ENCODE data around the gene VPS35. TPM values are rescaled to one million over a fixed set of nuclear protein-coding genes. Genes with fewer than 3 reads are reported as not detected.
"Not testable (repeated sequence)": the region's sequence is repeated elsewhere in the genome, so short reads cannot be mapped to it uniquely, and the experiment has no call there.

Gene VPS35
- total RNA-seq, 2 experiments from 2014 or later = 58.8 to 87.2 TPM

DNA sequence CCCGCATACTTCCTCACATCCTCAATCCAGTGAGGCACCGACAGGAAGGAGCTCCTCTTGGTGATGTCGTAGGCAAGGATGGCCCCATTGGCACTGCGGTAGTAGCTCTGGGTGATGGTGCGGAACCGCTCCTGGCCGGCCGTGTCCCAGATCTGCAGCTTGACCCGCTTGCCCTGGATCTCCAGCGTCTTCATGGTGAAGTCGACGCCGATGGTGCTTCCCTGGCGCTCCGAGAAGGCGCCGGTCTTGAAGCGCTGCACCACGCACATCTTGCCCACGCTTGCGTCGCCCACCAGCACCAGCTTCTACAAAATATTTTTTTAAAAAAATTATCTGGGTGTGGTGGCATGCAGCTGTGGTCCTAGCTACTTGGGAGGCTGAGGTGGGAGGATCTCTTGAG, 62.3 kb downstream of the VPS35 start:
- H3K4me1 Mint-ChIP-seq; H3K4me3 Mint-ChIP-seq; ATAC-seq; DNase-seq; H3K27ac Mint-ChIP-seq; H3K36me3 Mint-ChIP-seq; CTCF ChIA-PET; H3K27me3 Mint-ChIP-seq; H3K9me3 Mint-ChIP-seq (ENCODE audit: low read depth): not testable (repeated sequence)

DNA sequence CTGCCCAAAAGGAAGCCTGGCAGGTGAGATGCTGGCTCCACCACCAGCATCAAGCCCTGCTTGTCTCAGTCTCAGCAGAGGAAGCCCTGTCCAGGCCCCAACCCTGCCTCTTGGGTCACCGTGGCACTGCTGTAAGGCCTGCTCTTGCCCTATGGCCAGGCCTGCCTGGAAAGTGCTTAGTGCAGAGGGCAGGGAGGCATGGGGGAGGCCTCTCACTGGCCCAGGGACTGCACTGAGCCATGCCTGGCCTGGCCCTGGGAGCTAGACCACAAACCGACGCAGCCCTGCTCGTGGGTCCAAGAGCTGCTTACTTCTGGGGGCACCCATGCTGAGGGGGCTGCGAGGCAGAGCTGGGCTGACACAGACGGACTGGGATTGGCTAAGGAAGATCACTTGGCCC, 64.1 kb downstream of the VPS35 start:
- H3K9me3 Mint-ChIP-seq (ENCODE audit: low read depth); CTCF ChIA-PET; H3K4me3 Mint-ChIP-seq; H3K27me3 Mint-ChIP-seq; DNase-seq; H3K27ac Mint-ChIP-seq; H3K36me3 Mint-ChIP-seq; ATAC-seq: not testable (repeated sequence)
- peaks cover 15% of the 10 kb centered on the region for H3K4me1 Mint-ChIP-seq

DNA sequence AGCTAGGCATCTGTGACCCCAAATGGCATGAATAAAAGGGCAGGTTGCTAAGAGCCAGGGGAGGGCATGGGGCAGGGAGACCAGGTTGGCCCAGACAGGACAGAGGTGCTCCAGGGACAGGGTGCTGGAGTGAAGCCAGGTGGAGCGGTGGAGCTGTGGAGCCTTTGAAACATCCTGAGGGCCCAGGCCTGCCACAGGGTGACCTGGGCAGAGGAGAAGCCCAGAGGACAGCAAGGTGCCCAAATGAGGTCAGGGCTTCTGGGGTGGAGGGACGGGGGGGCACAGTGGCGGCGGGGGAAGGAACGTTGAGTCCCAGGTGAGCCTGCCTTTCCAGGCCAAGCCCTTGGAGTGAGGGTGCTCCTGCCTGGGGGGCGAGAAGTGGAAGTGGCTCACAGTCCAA, 65.3 kb downstream of the VPS35 start:
- ATAC-seq, CTCF ChIA-PET, H3K27me3 Mint-ChIP-seq: not testable (repeated sequence)

DNA sequence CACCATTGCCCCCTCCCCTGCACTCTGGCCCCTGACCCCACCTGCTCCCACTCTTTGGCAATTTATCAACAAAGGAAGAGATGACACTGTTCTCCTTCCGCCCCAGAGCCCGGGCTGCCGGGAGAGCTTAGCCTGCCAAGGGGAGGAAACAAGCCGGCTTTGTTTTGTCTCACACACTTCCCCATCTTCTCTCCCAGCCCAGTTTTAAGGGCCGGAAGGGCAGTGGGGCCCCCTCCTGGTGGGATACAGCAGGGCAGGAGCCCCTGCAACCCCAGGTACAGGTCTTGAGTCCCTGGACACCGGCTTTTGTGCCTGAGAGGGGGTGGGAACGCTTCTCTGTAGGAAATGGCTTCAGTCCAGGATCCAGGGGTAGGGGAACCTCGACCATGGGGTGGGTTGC, 65.7 kb downstream of the VPS35 start:
- CTCF ChIA-PET; DNase-seq; H3K9me3 Mint-ChIP-seq (ENCODE audit: low read depth); ATAC-seq; H3K4me3 Mint-ChIP-seq; H3K27me3 Mint-ChIP-seq; H3K27ac Mint-ChIP-seq: not testable (repeated sequence)
- peaks cover 26% of the 10 kb centered on the region for H3K4me1 Mint-ChIP-seq
- peaks cover 14% of the 10 kb centered on the region for H3K36me3 Mint-ChIP-seq

More for the DNA sequence above, 65.3 kb downstream of the VPS35 start:
- not testable (repeated sequence) for DNase-seq; H3K27ac Mint-ChIP-seq; H3K9me3 Mint-ChIP-seq (ENCODE audit: low read depth); H3K4me3 Mint-ChIP-seq; H3K36me3 Mint-ChIP-seq
- peaks cover 22% of the 10 kb centered on the region for H3K4me1 Mint-ChIP-seq

DNA sequence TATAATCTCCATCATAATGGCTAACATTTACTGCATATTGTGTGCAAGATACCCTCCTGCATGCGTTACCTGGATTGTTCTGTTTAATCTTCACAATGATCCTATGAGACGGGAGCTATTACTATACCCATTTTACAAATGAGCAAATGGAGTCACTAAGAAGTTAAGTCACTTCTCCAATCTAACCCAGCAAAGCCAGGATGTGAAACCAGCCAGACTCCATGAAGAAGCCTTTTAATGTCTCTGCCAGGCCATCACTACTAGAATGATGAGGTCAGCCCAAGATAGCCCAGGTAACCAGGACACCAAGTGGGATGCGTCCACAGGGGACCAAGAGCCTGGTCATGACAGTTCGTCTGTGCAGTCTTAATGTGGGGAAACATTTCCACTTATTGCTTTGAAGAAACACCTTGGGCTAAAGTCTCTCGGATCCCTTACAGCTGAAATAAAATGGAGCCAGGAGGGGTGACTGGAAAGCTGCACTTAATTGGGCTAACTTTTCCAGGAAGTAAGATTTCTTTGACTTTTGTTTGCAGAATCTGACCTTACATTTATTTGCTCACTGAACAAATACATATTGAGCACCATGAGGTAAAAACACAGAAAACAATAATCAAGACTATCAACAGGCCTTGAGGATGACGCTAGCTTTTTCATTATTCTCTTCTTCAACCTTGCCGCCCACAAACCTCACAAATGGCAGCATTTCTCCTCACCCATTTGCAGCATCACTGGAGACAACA, 66.9 kb downstream of the VPS35 start:
- H3K27me3 Mint-ChIP-seq = no peaks in the 10 kb centered on the region
- peak overlapping the region; percentile 98 for H3K4me3 Mint-ChIP-seq
- H3K27ac Mint-ChIP-seq = peak overlapping the region; percentile 96
- no peaks in the 10 kb centered on the region for H3K9me3 Mint-ChIP-seq (ENCODE audit: low read depth)
- DNase-seq (no peak), ATAC-seq (no peak)
- peaks cover 22% of the 10 kb centered on the region for H3K36me3 Mint-ChIP-seq
- CTCF ChIA-PET = interaction anchor here (1.7 kb wide), 1 partner anchor 51 kb away, joined by 4 read pairs; no protein-coding TSS in a partner anchor
- H3K4me1 Mint-ChIP-seq = peaks cover 28% of the 10 kb centered on the region

DNA sequence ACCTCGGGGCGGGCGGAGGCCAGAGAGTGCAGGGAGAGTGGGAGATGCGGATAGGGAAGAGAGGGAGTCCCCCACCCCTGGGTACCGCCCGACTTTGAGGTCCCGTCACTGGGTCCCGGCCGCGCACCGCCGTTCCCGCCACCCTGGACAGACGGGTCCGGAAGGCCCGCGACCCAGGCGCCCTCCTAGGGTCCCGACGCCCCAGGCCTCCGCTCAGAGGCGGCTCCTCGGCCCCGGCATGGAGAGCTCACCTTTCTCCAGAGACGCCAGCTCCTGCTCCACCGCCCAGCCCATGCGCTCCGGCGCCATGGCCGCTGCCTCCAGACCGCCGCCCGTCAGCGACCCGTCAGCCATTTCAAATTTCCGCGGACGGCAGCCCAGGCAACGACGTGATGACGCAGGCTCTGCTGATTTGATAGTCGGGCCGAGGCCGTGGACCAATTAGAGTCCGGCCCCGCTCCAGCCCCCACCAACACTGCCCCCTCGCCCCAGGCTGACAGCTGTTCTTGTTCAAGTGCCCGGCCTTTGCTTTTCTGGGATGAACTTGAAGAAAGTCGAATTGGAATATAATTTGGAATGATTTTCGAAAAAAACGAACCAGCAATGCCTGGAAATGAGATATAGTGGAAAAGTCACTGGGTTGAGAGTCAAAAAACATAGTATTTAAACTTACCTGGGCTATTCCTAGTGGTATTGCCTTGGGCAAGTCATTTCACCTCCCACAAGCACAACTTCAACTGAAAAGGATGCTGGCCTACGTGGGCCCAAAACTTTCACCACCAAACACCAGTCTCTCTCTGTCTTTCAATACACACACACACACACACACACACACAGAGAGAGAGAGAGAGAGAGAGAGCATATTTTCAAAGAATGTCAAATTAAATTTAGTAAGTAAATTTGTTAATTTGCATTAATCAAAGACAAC, 67.7 kb downstream of the VPS35 start, which contains the start of gene SHCBP1:
TSS of gene SHCBP1 (minus strand) at position 374 of the 928 bp plus-strand sequence. CDS start at position 354, 20 bp downstream.
- DNase-seq (peak; percentile 94), ATAC-seq (peak; percentile 99)
- peaks cover 29% of the 10 kb centered on the region for H3K36me3 Mint-ChIP-seq
- no peaks in the 10 kb centered on the region for H3K9me3 Mint-ChIP-seq (ENCODE audit: low read depth)
- peak within 1 kb of the TSS; percentile 98 for H3K4me3 Mint-ChIP-seq
- H3K27ac Mint-ChIP-seq = peak within 1 kb of the TSS; percentile 96
- no peaks in the 10 kb centered on the region for H3K27me3 Mint-ChIP-seq
- H3K4me1 Mint-ChIP-seq = peaks cover 30% of the 10 kb centered on the region
- CTCF ChIA-PET = interaction anchor here (1.2 to 2.5 kb wide), 3 partner anchors 13 to 67 kb away, joined by 4 to 8 read pairs (median 4); no protein-coding TSS in a partner anchor

DNA sequence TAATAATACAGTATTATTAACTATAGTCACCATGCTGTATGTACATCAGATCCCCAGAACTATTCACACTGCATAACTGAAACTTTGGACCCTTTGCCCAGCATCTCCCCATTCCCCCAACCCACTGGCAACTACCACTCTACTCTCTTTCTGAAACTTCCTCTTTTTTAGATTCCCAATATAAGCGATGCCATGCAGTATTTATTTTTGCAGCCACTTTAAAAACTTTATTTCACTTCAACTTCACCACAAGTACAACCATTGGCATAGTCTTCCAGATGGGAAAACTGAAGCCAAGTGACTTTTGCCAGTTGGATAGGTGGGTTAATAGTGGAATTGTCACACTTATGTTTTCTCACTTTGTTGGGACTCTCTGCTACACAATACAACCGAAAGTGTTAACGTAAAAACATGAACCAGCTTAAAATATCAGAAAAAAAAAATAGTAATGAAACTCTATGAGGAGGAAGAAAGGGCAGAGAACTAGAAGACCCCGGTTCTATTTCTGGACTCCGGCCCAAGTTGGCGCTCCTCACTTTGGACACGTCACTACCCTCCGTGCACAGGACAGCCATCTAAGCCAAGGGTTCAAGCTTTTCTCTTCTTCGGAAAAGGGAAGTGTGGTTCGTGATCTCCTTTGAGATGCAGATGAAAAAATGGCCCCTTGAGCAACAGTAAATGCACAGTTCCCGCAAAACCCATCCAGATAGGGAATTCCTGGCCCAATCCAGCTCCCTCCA, 68.5 kb downstream of the VPS35 start:
- Mint-ChIP-seq H3K36me3 (peaks cover 35% of the 10 kb centered on the region), H3K27ac (peak overlapping the region; percentile 96), H3K4me3 (peak overlapping the region; percentile 98), H3K27me3 (no peaks in the 10 kb centered on the region), H3K9me3 (ENCODE audit: low read depth) (no peaks in the 10 kb centered on the region), H3K4me1 (peaks cover 30% of the 10 kb centered on the region)
- ATAC-seq (peak; percentile 20), DNase-seq (peak; percentile 45)
- CTCF ChIA-PET = interaction anchor here (0.6 to 2.5 kb wide), 4 partner anchors 12 to 70 kb away, joined by 4 to 8 read pairs (median 4); partner anchors contain the start of gene ORC6

DNA sequence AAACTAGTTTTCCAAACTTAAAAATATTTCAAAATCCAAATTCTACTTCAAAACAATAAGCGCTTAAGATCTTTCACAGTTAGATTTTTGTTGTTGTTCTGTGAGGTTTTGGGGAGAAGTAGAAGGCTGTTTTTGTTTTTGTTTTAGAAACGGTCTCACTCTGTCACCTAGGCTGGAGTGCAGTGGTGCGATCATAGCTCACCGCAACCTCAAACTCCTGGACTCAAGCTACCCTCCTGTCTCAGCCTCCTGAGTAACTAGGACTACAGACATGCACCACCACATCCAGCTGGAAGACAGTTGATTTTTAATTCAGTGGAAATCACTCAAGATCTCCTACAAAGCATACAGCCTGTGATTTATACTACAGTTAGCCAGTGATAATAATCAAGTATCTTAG, 70.5 kb downstream of the VPS35 start:
- no peak overlapping the region for H3K4me3 Mint-ChIP-seq
- ATAC-seq (no peak), DNase-seq (no peak)
- H3K27ac Mint-ChIP-seq = no peak overlapping the region
- CTCF ChIA-PET = no interaction called here
- no peaks in the 10 kb centered on the region for H3K27me3 Mint-ChIP-seq
- peaks cover 43% of the 10 kb centered on the region for H3K36me3 Mint-ChIP-seq
- no peaks in the 10 kb centered on the region for H3K9me3 Mint-ChIP-seq (ENCODE audit: low read depth)
- H3K4me1 Mint-ChIP-seq = peaks cover 30% of the 10 kb centered on the region

DNA sequence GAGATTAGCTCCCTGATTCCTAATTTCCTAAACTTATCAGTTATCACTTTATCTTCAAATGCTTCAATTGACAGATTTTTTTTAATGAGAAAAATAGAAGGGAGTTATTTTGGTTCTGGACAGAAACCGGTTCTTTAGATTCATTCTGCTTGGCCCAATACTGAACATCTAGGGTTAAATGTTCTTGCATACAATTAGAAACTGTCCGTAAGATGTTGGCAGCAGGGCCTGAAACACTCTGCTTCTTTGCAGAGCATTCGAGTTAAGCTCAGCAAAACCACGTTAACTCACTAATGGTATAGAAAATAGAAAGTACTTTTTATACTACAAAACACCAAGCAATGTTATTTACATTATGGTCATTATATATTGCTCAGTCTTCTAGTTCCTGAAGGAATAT, 75.0 kb downstream of the VPS35 start:
- no peak for DNase-seq
- Mint-ChIP-seq H3K4me1 (peaks cover 11% of the 10 kb centered on the region), H3K9me3 (ENCODE audit: low read depth) (no peaks in the 10 kb centered on the region), H3K27me3 (no peaks in the 10 kb centered on the region), H3K36me3 (peaks cover 48% of the 10 kb centered on the region), H3K27ac (no peak overlapping the region), H3K4me3 (no peak overlapping the region)
- ATAC-seq = no peak
- CTCF ChIA-PET = no interaction called here

DNA sequence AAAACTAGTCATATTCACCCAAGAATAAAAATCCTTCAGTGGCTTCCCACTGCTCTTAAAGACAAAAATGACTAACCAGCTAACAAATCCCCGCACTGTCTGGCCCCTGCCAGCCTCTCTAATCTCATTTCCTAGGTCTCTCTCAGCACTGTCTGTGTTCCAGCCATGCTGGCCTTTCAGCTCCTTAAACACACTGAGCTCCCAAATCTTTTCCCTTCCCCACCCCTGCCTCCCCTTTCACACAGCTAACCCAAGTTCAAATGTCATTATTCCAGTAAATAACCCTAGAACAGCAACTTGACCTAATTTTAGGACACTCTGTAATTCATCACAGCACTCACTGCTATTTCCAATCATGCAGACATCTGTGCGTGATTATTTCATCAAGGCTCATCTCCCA, 75.6 kb downstream of the VPS35 start:
- Mint-ChIP-seq H3K27ac (no peak overlapping the region), H3K9me3 (ENCODE audit: low read depth) (no peaks in the 10 kb centered on the region), H3K4me3 (no peak overlapping the region), H3K27me3 (no peaks in the 10 kb centered on the region), H3K36me3 (peaks cover 47% of the 10 kb centered on the region), H3K4me1 (peaks cover 4% of the 10 kb centered on the region)
- ATAC-seq (no peak), DNase-seq (no peak)
- CTCF ChIA-PET = no interaction called here

DNA sequence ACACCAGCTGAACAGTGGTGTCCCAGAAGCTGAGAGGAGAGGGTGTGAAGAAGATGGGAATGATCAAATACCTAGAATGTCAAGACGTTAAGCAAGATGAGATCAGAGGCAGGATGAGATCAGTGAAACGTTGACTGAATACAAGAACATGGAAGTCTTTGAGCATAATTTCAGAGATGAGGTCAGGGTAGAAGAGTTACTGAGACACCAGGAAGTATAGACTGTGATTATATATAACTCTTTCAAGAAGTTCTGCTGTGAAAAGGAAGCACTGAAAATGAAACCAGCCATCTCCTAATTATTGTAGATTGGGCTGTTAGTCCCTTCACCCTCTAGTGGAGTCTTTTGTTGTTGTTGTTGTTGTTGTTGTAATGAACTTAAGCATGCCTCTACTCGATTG, 76.9 kb downstream of the VPS35 start:
- DNase-seq = no peak
- Mint-ChIP-seq H3K27ac (no peak overlapping the region), H3K9me3 (ENCODE audit: low read depth) (no peaks in the 10 kb centered on the region), H3K4me1 (peaks cover 2% of the 10 kb centered on the region), H3K27me3 (no peaks in the 10 kb centered on the region), H3K4me3 (no peak overlapping the region), H3K36me3 (peaks cover 45% of the 10 kb centered on the region)
- peak; percentile 53 for ATAC-seq
- CTCF ChIA-PET = no interaction called here

DNA sequence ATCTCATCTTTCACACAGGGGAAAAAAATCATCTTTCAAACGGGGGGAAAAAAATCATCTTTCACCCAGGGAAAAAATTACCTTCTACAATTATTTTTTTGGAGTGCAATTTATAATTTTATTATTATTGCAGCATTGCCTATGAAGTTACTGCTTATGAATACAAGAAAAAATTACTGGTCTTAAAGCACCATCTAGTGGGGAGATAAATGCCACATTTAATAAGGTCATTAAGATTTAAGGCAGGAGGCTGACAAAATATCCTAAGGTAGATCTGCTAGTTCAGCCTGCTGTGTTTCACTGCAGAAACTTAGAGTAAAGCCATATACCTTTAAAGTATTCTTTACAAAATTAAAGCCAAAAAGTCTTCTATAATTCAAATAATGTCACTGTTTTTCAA, 81.4 kb downstream of the VPS35 start:
- no peak for ATAC-seq
- CTCF ChIA-PET = interaction anchor here (0.7 to 1.4 kb wide), 3 partner anchors 13 to 71 kb away, joined by 3 to 8 read pairs (median 3); partner anchors contain the start of gene SHCBP1
- no peak for DNase-seq
- no peak overlapping the region for H3K27ac Mint-ChIP-seq
- no peak overlapping the region for H3K4me3 Mint-ChIP-seq
- H3K36me3 Mint-ChIP-seq = peaks cover 51% of the 10 kb centered on the region
- no peaks in the 10 kb centered on the region for H3K9me3 Mint-ChIP-seq (ENCODE audit: low read depth)
- H3K4me1 Mint-ChIP-seq = no peaks in the 10 kb centered on the region
- no peaks in the 10 kb centered on the region for H3K27me3 Mint-ChIP-seq

DNA sequence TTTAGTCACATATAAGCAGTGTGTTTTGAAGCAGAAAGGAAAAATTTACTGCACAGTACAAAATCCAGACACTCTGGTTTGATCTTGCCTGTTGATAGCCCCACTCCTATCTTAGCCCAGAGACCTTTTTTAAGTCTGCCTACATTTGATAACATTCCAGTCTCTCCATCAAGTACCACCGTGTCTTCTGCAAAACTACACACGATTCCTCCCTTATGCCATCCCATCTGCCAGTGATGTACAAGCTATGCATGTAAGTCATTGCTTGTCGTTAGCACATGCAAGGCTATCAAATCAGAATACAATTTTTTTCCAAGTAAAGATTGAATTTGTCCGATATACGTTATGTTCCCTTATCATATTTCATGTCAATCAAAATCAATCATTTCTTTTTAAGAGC, 82.7 kb downstream of the VPS35 start:
- H3K36me3 Mint-ChIP-seq = peaks cover 61% of the 10 kb centered on the region
- H3K4me1 Mint-ChIP-seq = no peaks in the 10 kb centered on the region
- ATAC-seq = no peak
- no peaks in the 10 kb centered on the region for H3K27me3 Mint-ChIP-seq
- CTCF ChIA-PET = interaction anchor here (0.9 to 1.9 kb wide), 5 partner anchors 10 to 52 kb away, joined by 3 to 11 read pairs (median 4); no protein-coding TSS in a partner anchor
- no peak for DNase-seq
- H3K4me3 Mint-ChIP-seq = no peak overlapping the region
- H3K27ac Mint-ChIP-seq = no peak overlapping the region
- H3K9me3 Mint-ChIP-seq (ENCODE audit: low read depth) = no peaks in the 10 kb centered on the region

All from activated CD8-positive, alpha-beta memory T cell treated with anti-CD3 and anti-CD28 coated beads, Interleukin-2, amount 10 ng/mL, durations not matched to agents 7 days and 5 days (primary cell).